Measurements from ENCODE around the gene SNX7. TPM values are rescaled to one million over a fixed set of nuclear protein-coding genes. Genes with fewer than 3 reads are reported as not detected.

The SNX7 gene
- total RNA-seq, 4 donors from 2014 or later, result 10.7 to 20.0 (median 14.8) TPM

GRCh38 chr1:98705591-98705990 is 44.1 kb downstream of the SNX7 start:
- no peak for TF ChIP-seq CTCF (IDR thresholded peaks at IDR 0.05)
- DNase-seq (ENCODE audit: low spot score) (no peak), ATAC-seq (ENCODE audit: low FRiP score) (no peak)

DNA sequence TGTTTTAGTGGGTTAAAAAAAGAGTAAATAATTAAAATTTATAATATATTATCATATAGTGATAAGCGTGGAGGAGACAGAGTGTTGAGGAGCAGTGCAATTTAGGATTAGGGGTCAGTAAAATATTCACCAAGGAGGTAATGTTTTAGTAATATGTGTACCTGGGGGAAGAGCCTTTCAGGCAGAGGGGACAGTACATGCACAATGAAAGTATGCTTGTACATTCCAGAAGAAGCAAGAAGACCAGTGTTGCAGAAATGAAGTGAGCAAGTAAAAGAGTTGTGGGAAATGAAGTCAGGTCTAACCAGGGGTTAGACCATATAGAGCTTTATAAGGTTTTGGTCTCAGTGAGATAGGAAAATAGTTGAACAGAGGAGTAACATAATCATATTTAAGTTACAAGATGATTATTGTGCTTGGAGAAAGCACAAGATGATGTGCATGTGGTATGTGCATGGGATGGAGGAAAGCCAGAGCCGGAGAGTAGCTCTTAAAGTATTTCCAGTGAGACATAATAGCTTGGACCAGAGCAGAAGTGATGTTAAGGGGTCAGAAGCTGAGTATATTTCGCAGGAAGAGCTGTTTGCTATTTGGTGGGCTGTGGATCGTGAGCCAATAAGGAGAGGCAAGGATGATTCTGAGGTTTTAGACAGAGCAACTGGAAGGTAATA is 44.8 kb downstream of the SNX7 start:
- no peak for ATAC-seq (ENCODE audit: low FRiP score)

DNA sequence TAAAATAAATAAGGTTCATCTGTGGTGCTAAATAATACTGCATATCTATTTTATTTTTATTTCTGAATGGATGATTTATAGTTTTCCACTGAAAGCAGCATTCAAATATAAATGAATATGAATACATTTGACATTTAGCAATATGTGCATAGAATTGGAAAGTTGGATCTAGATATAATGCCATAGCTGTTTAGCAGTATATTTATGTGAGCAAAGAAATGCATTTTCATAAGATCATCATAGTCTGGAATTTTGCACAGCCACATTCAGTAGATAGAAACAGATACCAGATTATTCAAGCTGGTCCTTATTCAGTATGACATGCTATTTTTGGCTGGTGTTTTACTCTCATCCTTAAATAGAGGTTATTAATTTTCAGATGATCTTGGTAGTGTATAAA is 46.0 kb downstream of the SNX7 start:
- no peak for TF ChIP-seq CTCF (IDR thresholded peaks at IDR 0.05)
- ATAC-seq (ENCODE audit: low FRiP score) (no peak), DNase-seq (ENCODE audit: low spot score) (no peak)

More for the DNA sequence above, 44.8 kb downstream of the SNX7 start:
- DNase-seq (ENCODE audit: low spot score), result no peak
- TF ChIP-seq CTCF (IDR thresholded peaks at IDR 0.05), result no peak

DNA sequence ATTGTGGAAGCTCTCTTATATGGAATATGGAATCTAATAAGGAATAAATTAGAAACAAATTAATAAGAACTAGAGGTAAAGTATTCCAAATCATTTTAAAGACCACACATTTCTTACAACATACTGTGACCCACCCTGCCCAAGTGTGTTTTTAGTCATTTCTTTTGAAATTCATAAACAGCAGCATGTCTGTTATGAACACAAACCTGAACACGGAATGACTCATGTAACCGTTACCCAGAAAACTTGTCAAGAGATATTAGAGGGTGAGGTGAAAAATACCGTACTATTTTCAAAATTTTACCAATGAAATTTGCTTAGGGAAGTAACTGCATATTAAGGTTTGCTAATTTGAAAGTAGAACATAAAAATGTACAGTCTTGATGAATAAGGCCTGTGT is 48.4 kb downstream of the SNX7 start:
- no peak for TF ChIP-seq CTCF (IDR thresholded peaks at IDR 0.05)
- DNase-seq (ENCODE audit: low spot score) (no peak), ATAC-seq (ENCODE audit: low FRiP score) (no peak)

- ATAC-seq (ENCODE audit: low FRiP score), result no peak
- no peak for TF ChIP-seq CTCF (IDR thresholded peaks at IDR 0.05)
- no peak for DNase-seq (ENCODE audit: low spot score)
These were observed 62.1 kb downstream of the SNX7 start for GRCh38 chr1:98723574-98723973.

DNA sequence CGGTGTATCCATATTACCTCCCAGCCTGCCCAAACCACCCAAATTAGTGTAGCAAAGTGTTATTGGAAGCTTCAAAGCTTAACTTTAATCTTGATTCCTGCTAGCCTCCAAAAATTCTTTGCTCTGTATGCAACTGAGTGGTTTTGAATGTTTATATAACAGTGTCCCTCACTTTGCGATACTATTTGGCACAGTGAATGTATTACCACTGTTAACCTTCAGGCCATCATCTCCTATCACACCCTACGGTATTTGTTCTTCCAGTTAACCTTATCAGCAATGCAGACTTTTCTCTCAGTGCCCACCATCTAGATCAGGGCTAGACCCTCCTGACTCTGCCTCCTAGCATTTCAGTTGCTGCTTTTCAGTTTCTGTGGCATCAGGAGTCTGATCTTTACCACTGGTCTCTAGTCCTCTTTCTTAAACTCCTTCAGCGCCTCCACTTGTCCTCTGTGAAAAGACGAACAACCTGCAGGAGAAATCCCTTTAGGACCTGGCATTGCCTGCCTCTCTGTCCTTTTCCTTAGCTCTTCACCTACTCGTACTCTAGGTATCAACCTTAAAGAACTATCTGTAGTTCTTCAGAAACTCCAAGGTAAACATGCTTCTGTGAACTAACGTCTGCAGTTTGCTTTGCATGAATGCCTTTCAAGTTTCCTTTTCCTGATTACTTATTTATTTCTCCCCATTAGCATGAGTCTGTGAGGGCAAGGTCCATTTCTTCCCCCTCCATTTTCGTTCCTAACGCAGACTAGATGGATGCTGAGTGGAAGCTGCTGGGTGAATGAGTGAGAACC is 71.7 kb downstream of the SNX7 start:
- no peak for ATAC-seq (ENCODE audit: low FRiP score)
- no peak for DNase-seq (ENCODE audit: low spot score)
- no peak for TF ChIP-seq CTCF (IDR thresholded peaks at IDR 0.05)

DNA sequence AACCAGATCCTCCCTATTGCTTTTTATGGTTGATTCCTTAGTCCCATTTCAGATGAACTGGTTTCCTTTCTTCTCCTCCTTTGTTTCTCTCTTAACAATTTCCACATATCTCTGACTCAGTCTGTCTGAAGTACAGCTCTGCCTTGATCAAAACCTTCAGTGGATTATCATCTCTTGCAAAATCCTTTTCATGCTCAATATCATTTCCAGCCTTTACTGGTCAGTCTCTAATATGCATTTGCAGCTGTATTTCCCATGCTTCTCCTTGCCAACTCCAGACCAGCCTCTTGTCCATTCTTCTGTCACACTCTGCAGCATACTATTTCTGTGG is 72.2 kb downstream of the SNX7 start:
- TF ChIP-seq CTCF (IDR thresholded peaks at IDR 0.05), result no peak
- DNase-seq (ENCODE audit: low spot score) (no peak), ATAC-seq (ENCODE audit: low FRiP score) (no peak)
